NCI-H146 treated with DMSO at 0.1 percent for 48 hours (cell line): ENCODE measurements around the gene C12orf75.
A peak's percentile ranks its signal among the peaks of the same experiment; 100 is the strongest.

Source experiments
- DNase-seq: peaks from one replicate; lab custom pipeline; 2025; ENCODE audit not compliant: unreplicated experiment; lab: John Stamatoyannopoulos, UW

C12orf75 gene

GRCh38 chr12:105413911-105414487 lies 83.5 kb downstream of the C12orf75 start:
- no peak for DNase-seq

- no peak for DNase-seq
These were observed 87.2 kb downstream of the C12orf75 start for GRCh38 chr12:105417732-105418131.

GRCh38 chr12:105418229-105418628 lies 87.7 kb downstream of the C12orf75 start:
- DNase-seq: no peak

- no peak for DNase-seq
These were observed 88.4 kb downstream of the C12orf75 start for GRCh38 chr12:105418821-105419291.

GRCh38 chr12:105419606-105420005 lies 89.1 kb downstream of the C12orf75 start:
- no peak for DNase-seq

- no peak for DNase-seq
These were observed 89.6 kb downstream of the C12orf75 start for GRCh38 chr12:105420046-105420445.

- peak; percentile 43 for DNase-seq
These were observed 90.3 kb downstream of the C12orf75 start for GRCh38 chr12:105420659-105421240.
